ENCODE measurements around the gene TMEM221.

DNA sequence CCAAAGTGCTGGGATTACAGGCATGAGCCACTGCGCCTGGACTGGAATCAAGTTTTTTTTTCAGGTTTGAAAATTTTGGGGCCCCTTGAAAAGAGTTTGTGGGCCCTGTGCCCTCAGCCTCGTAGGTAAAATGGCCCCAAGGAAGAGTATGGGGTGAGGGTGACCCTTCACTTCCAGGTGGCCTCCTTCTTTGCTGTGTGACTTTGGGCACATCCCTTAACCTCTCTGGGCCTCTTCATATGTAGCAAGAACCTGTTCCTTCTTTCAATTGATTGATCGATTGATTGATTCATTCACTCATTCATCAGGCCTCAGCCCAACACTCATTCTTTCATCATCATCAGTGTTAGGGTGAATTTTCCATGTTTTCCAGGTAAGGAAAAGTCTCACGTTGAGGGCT lies 3.4 kb upstream of the TMEM221 start:
- TF ChIP-seq, protein P1, sequence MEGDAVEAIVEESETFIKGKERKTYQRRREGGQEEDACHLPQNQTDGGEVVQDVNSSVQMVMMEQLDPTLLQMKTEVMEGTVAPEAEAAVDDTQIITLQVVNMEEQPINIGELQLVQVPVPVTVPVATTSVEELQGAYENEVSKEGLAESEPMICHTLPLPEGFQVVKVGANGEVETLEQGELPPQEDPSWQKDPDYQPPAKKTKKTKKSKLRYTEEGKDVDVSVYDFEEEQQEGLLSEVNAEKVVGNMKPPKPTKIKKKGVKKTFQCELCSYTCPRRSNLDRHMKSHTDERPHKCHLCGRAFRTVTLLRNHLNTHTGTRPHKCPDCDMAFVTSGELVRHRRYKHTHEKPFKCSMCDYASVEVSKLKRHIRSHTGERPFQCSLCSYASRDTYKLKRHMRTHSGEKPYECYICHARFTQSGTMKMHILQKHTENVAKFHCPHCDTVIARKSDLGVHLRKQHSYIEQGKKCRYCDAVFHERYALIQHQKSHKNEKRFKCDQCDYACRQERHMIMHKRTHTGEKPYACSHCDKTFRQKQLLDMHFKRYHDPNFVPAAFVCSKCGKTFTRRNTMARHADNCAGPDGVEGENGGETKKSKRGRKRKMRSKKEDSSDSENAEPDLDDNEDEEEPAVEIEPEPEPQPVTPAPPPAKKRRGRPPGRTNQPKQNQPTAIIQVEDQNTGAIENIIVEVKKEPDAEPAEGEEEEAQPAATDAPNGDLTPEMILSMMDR (conservative IDR thresholded peaks at IDR 0.05; ENCODE audit: low read length): no peak
- no peak for TF ChIP-seq EZH2phosphoT487 (IDR thresholded peaks at IDR 0.05; ENCODE audit: borderline replicate concordance)
